Caco-2 (cell line): ENCODE measurements around the gene CDH10. TPM values are rescaled to one million over a fixed set of nuclear protein-coding genes. Genes with fewer than 3 reads are reported as not detected.

Experiments
- BruUV-seq: library from RNA; stranded (reverse); fragments of 400-500 nt; replicated peaks from 2 replicates; lab custom pipeline; 2021; lab: Mats Ljungman, UMichigan
- CTCF ChIA-PET: fragments of 300-600 bp; sonication (Branson Sonifier 250); formaldehyde crosslinking; loops from one replicate; lab custom pipeline; 2022; ENCODE audit warnings: antibody characterized with exemption; lab: Charles Lee
- POLR2A ChIA-PET: fragments of 300-600 bp; sonication (Branson Sonifier 250); formaldehyde crosslinking; loops from one replicate; lab custom pipeline; 2022; ENCODE audit warnings: antibody characterized with exemption; lab: Charles Lee
- DNase-seq, 2 experiments: peaks; one replicate each; pipeline versions ENCODE4 v3.0.0 to v3.0.0-alpha.2; 2020 to 2022
- H3K27me3 ChIP-seq: replicated peaks from 2 replicates; pipeline ENCODE4 v1.6.0; 2011; ENCODE audit warnings: low read length; ENCODE audit not compliant: control insufficient read depth, insufficient read depth
- H3K36me3 ChIP-seq: 2 replicates; pipeline ENCODE4 v1.5.1; 2011; ENCODE audit warnings: low read length; ENCODE audit not compliant: control insufficient read depth, insufficient read depth
- H3K4me1 ChIP-seq: fragments of 250-450 bp; sonication (Bioruptor Pico); 2 replicates; pipeline ENCODE4 v1.5.1; 2020; ENCODE audit warnings: mild to moderate bottlenecking
- H3K4me3 ChIP-seq: 2 replicates; pipeline ENCODE4 v1.5.1; 2011; ENCODE audit warnings: low read depth, mild to moderate bottlenecking, control low read depth, low read length
- H3K9me3 ChIP-seq: fragments of 250-450 bp; sonication (Bioruptor Pico); 2 replicates; pipeline ENCODE4 v1.5.1; 2020; ENCODE audit warnings: mild to moderate bottlenecking, moderate library complexity
- H3K27ac Mint-ChIP-seq: one replicate; pipeline ENCODE4 v1.8.0; 2022; ENCODE audit warnings: mixed read lengths; ENCODE audit not compliant: unreplicated experiment
- H3K27me3 Mint-ChIP-seq: one replicate; pipeline ENCODE4 v1.8.0; 2022; ENCODE audit warnings: mixed read lengths; ENCODE audit not compliant: insufficient read depth, unreplicated experiment
- H3K36me3 Mint-ChIP-seq: one replicate; pipeline ENCODE4 v1.8.0; 2022; ENCODE audit warnings: mild to moderate bottlenecking, mixed read lengths; ENCODE audit not compliant: insufficient read depth, unreplicated experiment
- H3K4me1 Mint-ChIP-seq: one replicate; pipeline ENCODE4 v1.8.0; 2022; ENCODE audit warnings: low read depth, mixed read lengths; ENCODE audit not compliant: unreplicated experiment
- H3K4me3 Mint-ChIP-seq: one replicate; pipeline ENCODE4 v1.8.0; 2022; ENCODE audit warnings: mild to moderate bottlenecking, moderate library complexity, mixed read lengths; ENCODE audit not compliant: unreplicated experiment
- H3K9me3 Mint-ChIP-seq: one replicate; pipeline ENCODE4 v1.8.0; 2022; ENCODE audit warnings: mixed read lengths; ENCODE audit not compliant: unreplicated experiment
- intact Hi-C: fragments of 100-400 bp; cut with micrococcal nuclease; formaldehyde crosslinking; loops from one replicate; pipeline ENCODE4 v1.10.0; 2022; ENCODE audit not compliant: unreplicated experiment
- total RNA-seq: library from RNA; stranded (reverse); gene quantifications from 2 replicates; pipeline ENCODE4 v1.2.3, GENCODE V29; 2022
- TF ChIP-seq, protein P1 (sequence below), 2 experiments: fragments of 200-600 bp in 1 of 2; IDR thresholded peaks; 1 replicate in 1 of 2; 2 replicates in 1 of 2; pipeline versions ENCODE4 v1.5.1 to v1.8.0; 2011 to 2022; ENCODE audit warnings: antibody characterized with exemption in 1 of 2, control low read depth in 1 of 2, inconsistent platforms in 1 of 2, low read depth in 1 of 2, low read length in 1 of 2, mild to moderate bottlenecking in 1 of 2, moderate library complexity in 1 of 2; ENCODE audit not compliant: insufficient read depth in 1 of 2, severe bottlenecking in 1 of 2, unreplicated experiment in 1 of 2

The CDH10 gene
- total RNA-seq, 1 experiment from 2014 or later = not detected

DNA sequence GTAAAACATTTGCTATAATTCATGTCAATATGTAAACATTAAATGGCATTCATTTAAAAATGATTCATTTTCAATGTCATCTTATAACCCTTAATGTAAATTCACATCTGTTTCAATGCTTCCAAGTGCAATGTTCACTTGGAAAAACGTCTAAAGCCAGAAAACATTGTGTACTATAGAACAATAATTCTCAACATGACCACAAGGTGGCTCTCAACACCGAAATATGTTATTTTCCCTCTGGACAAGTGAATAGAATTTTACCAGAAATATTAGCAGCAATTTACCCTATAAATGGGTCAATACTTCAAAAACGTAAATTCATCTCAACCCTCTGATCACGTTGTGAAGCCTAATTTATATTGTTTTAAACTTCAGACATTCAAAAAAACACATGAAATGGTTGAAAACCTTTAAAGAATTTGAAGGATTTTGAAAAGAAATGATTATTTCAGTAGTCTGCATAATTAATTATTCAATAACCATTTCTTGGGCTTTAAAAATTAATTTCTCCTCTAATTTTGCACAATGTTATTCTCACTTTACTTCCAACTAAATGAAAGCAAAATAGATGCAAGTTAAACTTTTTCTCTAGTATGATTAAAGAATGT lies 11.0 kb downstream of the CDH10 start:
- Histone ChIP-seq H3K4me3 (no peak overlapping the region), H3K36me3 (no peaks in the 10 kb centered on the region), H3K27me3 (no peaks in the 10 kb centered on the region), H3K4me1 (no peaks in the 10 kb centered on the region), H3K9me3 (no peaks in the 10 kb centered on the region)
- intact Hi-C loops = loop anchor here (1.0 to 5.0 kb wide), 2 partner anchors 8 to 373 kb away; no protein-coding TSS in a partner anchor
- no TSS peak for BruUV-seq
- POLR2A ChIA-PET = no interaction called here
- no peaks in the 10 kb centered on the region for H3K36me3 Mint-ChIP-seq
- H3K27me3 Mint-ChIP-seq = no peaks in the 10 kb centered on the region
- DNase-seq = peak in 1 of 2 experiments; percentile 38
- no peak overlapping the region for H3K27ac Mint-ChIP-seq
- H3K4me3 Mint-ChIP-seq = no peak overlapping the region
- no peaks in the 10 kb centered on the region for H3K4me1 Mint-ChIP-seq
- TF ChIP-seq, protein P1, sequence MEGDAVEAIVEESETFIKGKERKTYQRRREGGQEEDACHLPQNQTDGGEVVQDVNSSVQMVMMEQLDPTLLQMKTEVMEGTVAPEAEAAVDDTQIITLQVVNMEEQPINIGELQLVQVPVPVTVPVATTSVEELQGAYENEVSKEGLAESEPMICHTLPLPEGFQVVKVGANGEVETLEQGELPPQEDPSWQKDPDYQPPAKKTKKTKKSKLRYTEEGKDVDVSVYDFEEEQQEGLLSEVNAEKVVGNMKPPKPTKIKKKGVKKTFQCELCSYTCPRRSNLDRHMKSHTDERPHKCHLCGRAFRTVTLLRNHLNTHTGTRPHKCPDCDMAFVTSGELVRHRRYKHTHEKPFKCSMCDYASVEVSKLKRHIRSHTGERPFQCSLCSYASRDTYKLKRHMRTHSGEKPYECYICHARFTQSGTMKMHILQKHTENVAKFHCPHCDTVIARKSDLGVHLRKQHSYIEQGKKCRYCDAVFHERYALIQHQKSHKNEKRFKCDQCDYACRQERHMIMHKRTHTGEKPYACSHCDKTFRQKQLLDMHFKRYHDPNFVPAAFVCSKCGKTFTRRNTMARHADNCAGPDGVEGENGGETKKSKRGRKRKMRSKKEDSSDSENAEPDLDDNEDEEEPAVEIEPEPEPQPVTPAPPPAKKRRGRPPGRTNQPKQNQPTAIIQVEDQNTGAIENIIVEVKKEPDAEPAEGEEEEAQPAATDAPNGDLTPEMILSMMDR (IDR thresholded peaks at IDR 0.05; ENCODE audit: insufficient read depth in 1 of 2, low read depth in 1 of 2, low read length in 1 of 2, severe bottlenecking in 1 of 2, unreplicated experiment in 1 of 2) = peak in 1 of 2 experiments; percentile 47
- H3K9me3 Mint-ChIP-seq = no peaks in the 10 kb centered on the region
- CTCF ChIA-PET = no interaction called here

DNA sequence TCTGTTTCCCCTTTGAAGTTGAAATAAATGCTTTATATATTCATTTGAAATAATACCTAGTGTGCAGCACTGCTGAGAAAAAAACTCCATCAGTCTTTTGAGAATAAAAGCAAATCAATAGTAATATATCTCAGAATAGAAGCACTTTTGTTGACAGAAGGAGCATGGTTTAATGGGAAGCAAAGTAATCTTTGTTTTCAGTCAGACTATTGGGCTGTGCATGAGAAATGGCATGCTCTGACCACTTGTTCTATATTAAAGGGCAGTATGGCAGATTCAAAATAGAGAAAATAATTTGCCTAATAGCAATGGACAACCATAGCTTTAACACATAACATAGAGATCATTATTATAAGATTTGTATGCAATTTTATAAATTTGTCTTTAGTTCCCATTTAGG lies 12.4 kb downstream of the CDH10 start:
- Mint-ChIP-seq H3K4me3 (no peak overlapping the region), H3K9me3 (no peaks in the 10 kb centered on the region), H3K36me3 (no peaks in the 10 kb centered on the region), H3K27ac (no peak overlapping the region), H3K4me1 (no peaks in the 10 kb centered on the region), H3K27me3 (no peaks in the 10 kb centered on the region)
- no peak for DNase-seq
- Histone ChIP-seq H3K4me3 (no peak overlapping the region), H3K36me3 (no peaks in the 10 kb centered on the region), H3K4me1 (no peaks in the 10 kb centered on the region), H3K9me3 (no peaks in the 10 kb centered on the region), H3K27me3 (no peaks in the 10 kb centered on the region)
- ChIA-PET CTCF (no interaction called here), POLR2A (no interaction called here)
- intact Hi-C loops = loop anchor here (5.0 kb wide), 1 partner anchor 375 kb away; no protein-coding TSS in a partner anchor
- BruUV-seq = no TSS peak
- TF ChIP-seq, protein P1 (IDR thresholded peaks at IDR 0.05; ENCODE audit: insufficient read depth in 1 of 2, low read depth in 1 of 2, low read length in 1 of 2, severe bottlenecking in 1 of 2, unreplicated experiment in 1 of 2) = no peak

DNA sequence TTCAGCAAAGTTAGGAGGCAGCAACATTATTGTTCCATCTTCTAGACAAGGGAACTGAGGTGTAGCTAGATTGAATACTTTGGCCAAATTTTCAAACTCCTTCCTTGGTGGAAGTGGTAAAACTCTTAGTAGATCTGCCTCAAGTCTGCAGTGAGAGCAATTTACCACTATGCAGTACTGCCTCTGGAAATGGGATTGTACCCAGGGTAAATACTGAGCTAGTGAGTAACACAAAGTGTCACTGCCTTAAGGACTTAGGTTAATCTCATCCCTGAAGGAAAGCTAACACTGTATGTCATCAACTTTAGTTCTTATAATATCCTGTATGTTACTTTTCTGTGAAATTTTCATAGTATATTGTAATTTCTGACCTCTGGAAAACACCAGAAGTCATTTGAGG lies 13.9 kb downstream of the CDH10 start:
- Mint-ChIP-seq H3K4me3 (no peak overlapping the region), H3K27ac (no peak overlapping the region), H3K4me1 (no peaks in the 10 kb centered on the region), H3K27me3 (no peaks in the 10 kb centered on the region), H3K9me3 (no peaks in the 10 kb centered on the region), H3K36me3 (no peaks in the 10 kb centered on the region)
- CTCF ChIA-PET = no interaction called here
- Histone ChIP-seq H3K36me3 (no peaks in the 10 kb centered on the region), H3K4me1 (no peaks in the 10 kb centered on the region), H3K4me3 (no peak overlapping the region), H3K27me3 (no peaks in the 10 kb centered on the region), H3K9me3 (no peaks in the 10 kb centered on the region)
- no peak for DNase-seq
- no TSS peak for BruUV-seq
- TF ChIP-seq, protein P1 (IDR thresholded peaks at IDR 0.05; ENCODE audit: insufficient read depth in 1 of 2, low read depth in 1 of 2, low read length in 1 of 2, severe bottlenecking in 1 of 2, unreplicated experiment in 1 of 2) = no peak
- intact Hi-C loops = loop anchor here (5.0 kb wide), 1 partner anchor 376 kb away; no protein-coding TSS in a partner anchor
- POLR2A ChIA-PET = no interaction called here
